Superior temporal gyrus (tissue), 1 donor: ENCODE data around the gene VOPP1.
"Not testable (repeated sequence)": the region's sequence is repeated elsewhere in the genome, so short reads cannot be mapped to it uniquely, and the experiment has no call there.

Source experiments
- DNase-seq: peaks from one replicate; pipeline ENCODE4 v3.0.0-alpha.2; 2016; ENCODE audit errors: extremely low spot score

VOPP1 gene

DNA sequence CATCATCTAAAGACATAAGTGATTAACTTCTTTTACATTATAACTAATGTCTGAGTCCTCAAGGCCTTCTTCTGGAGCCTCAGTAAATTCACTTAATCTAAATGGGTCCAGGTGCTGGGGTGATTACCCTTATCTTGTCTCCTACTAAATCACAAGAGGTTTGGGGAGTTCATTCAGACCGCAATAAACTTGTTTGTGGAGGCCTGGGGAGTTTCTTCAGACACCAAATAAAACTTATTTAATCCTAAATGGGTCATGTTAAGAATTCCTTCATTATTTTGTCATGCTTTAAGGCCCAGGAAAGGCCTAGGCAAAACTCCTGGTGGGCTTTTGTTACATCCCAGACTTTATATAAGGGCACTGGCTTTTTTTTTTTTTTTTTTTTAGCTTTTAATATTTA lies 62.1 kb downstream of the VOPP1 start:
- not testable (repeated sequence) for DNase-seq

DNA sequence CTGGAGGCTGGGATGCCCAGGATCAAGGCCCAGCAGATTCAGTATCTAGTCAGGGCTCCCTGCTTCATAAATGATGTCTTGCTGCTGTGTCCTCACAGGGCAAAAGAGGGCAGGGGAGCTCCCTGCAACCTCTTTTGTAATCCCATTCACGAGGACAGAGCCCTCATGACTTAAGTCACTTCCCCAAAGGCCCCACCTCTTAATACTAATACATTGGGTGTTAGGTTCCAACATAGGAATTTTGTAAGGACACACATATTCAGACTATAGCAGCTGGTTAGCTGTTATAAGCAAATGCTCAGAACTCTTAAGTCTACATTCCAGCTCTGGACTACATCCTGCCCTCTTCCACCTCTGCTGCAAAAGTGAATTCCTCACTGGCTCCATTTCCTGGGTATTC lies 63.0 kb downstream of the VOPP1 start:
- DNase-seq = no peak

DNA sequence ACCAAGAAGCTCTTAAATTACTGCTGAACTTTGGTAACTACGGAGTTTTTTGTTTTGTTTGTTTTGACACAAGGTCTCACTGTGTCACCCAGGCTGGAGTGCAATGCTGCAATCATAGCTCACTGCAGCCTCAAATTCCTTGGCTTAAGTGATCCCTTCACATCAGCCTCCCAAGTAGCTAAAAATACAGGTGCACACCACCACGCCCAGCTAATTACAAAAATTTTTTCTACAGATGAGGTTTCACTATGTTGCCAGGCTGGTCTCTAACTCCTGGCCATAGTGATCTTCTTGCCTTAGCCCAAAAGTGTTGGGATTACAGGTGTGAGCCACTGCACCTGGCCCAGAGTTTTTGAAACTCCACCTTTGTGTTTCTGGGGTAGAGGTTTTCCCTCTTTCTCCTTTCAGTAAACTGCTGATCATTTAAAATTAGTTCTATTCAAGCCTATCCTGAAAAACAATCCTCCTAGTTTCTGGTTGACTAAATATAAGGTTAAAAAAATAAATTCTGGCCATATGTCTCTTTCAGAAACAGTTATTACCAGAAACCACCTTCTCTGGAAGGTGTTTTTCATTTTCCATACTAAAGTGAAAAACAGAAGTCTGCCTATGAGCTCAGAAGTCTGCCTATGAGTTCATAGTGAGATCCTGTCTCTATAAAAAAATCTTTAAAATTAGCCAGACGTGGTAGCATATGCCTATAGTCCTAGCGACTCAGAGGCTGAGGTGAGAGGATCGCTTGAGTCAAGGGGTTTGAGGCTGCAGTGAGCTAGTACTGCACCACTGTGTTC lies 63.9 kb downstream of the VOPP1 start:
- DNase-seq = no peak

DNA sequence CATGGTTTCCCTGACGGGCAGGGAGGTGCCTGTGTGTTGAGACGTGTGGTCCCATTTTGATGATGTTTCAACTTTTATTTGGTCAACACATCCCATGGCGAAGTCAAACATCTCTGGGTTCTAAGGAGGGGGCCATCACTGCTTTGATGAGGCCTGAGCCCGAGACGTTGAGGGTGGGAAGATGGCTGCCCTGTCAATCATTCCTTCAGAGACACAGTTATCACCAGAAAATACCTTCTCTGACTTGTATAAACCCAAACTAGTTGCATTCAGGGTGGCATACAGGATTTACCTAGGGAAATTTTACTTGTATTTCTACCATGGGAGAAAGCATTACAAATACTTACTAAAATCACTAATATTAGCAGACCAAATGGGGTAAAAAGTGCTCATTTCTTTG lies 64.6 kb downstream of the VOPP1 start:
- DNase-seq = no peak

DNA sequence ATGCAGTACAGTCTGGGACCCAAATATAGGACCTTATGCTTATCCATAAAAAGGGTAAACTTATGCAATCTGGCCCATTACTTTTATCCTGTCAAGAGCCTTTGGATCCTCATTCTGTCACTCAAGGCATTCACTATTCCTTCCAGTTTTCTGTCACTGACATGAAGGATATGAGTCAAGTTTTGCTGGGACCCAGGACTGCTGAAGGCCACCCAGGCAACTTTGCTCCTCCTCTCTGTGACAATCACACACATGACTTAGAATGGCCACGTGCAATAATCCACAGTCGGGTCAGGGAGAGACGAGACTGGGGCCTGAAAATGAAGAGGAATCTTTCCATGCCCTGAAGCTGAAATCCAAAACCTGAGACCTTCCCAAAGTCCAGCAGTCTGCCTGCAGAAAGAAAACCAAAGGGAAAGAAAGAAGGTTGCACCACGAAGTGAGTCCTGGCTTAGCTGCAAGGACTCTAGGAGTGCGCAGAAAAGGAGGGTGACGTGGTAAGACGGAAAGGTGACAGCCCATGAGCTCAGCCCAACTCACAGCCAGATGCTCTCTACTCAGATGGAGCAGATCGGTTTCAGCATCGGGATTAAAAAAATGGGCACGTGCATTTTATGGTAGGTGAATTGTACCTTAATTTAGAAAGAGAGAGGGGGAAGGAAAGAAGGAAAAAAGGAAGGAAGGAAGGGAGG lies 67.2 kb downstream of the VOPP1 start:
- DNase-seq = no peak

DNA sequence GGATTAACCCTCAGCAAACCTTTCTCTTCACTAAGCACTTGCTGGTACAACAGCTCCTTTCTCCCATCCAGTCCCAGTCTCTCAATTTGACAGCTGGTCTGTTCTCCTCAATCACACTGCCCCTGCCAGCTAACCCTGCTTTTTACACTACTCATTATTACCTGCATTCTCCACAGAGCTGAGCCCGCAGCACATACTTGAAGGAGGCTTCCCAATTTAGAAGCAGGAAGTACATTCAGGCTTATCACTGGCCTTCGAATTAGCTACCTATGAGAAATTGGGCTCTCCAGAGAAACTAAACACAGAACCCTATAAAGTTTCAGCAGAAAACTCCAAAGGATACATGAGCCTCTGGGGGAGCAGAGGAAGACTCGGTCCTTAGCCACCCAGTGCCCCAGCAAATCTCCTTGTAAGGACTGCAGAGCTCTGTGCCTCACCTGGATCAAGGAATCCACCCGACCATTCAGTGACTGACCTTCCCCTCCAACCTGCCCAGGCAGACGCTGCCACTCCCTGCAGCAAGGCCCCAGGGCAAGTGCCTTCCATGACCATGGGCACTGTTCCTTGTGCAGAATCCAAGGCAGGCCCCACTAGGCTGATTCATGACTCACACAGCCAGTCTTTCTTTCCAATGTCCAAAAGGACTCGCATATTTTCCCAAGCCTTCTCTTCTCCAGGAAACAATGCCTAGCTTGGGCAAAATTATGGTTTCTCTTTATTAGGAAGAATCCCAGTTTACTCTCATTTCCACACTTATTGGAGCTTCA lies 68.0 kb downstream of the VOPP1 start:
- no peak for DNase-seq

DNA sequence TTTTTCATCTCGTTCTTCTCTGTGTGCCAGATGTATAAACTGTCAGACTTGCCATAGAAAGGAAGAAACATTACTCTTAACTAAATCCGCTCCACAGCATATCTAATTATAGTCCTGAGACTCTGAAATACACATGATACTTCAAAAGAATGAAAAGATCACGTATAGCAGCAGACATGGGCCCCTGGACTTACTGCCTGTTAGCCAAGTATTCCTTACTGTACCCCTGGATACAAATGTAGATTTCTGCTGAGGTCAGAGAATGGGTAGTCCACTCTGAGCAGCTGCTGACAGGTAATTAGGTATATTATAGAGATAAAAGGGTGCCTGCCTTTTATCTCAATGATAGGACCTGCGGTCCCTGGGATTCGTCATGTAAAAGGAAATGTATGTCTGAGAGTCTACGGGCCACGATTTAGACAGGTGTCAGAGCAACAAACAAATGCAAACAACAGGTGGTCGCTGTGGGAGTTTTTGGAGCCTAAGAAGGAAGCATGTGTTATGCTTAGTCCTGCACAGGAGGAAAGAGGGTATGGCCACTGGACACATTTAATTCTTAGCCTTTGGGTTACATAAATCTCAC lies 69.4 kb downstream of the VOPP1 start:
- no peak for DNase-seq

DNA sequence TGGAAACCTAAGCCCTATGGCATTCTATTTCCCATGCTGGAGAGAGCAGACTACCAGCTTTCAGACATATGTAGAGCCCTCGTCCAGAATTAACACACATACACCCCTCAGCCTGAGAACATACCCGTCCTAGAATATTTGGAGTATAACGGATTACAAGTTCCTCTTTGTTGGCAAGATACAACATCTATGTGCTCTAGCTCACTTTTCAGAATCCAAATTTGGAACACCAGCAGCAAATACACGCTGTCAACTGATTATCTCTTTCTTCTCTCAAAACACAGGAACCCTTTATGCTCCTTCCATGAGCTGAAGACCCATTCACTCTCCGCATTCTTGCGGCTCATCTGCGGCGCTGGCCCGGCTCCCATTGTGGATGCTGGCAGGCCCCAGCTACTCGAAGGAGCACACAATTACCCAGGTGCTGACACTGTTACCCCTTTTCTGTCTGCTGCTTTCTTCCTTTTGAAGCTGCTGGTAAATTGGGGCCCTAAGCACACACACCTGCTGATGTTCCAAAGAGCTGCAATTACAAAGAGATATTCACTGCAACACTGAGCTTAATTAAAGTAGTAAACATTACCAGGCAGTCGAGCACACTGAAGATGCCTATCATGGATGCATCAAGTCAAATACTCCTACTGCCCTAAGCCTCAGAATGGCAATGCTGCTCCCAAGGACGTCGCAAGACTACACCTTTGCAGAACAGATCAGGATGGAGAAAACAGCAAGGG lies 70.0 kb downstream of the VOPP1 start:
- DNase-seq = peak; percentile 60

DNA sequence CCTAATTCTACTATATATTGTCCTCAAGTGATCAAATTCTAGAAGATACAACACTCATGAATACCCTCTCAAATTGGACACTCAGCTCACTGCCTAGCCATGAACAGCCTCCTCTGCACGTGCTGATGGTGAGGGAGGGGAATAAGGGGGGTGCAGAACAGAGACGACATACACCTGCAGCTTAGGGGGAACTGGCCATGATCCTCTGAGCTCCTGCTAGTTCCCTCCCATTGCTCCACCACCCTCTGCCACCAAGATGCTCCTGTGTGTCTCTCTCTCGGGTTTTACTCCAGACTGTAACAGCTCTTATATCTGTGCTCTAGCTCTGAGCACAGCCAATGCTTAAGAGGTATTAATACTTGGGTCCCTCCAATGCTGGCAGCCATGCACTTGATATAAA lies 70.7 kb downstream of the VOPP1 start:
- DNase-seq = no peak

DNA sequence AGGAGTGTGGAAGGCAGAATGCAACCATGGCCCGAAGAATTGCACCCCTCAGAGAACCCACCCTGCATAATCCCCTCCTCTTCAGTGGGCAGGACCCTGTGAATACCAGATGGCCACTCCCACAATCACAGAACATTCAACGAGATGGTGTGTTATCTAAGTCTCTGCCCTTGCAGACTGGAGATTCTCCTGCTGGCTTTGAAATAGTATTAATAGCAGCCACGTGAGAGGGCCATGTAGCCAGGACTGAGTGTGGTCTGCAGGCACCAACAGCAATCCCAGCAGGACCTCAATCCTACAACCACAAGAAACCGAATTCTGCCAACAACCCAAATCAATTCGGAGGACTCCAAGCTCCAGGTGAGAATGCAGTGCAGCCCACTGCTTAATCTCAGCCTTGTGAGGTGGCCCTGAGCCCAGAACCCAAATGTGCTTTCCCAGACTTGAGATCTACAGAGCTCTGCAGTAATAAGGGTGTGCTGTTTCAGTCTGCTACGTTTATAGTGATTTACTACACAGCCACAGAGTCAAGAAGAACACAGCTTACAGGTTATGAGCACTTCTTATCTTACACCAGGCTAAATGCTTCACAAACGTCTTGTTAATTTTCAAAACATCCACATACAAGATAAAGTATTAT lies 72.1 kb downstream of the VOPP1 start:
- DNase-seq = no peak

DNA sequence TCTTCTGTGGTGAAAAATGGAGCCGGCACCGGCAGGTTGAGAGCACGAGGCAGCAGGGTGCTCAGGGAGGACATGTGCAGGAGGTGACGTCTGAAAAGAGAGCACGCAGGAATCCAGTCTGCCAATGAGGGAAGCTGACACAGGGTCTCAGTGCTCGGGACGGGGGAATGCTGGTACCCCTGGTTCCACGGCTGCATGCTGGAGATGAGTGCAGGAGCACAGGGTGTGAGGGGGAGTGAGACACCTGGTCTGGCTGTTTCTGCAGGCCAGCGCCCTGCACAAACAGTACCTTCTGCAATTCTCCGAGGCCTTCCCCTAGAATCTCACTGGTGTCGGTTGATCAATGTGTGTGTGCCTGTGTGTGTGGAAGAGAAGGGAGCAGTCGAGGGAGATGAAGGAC lies 72.7 kb downstream of the VOPP1 start:
- no peak for DNase-seq

DNA sequence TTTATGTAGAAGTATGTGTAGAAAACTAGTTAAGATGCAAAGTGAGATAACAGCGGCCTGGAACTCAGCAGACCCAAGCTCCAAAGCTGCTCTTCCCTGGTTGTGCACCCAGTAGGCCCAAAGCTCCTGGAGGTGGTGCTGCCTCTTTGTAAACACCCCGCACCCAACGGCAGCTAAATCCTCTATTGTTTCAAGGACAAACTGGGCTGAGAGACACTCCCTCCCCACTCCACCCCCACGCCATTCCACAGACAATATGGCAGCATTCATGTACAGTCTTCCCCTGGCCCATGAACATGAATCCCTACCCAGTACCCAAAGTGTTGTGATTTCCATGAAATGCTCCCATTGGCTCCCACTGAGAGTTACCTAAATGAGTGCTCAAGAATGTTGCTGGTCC lies 73.5 kb downstream of the VOPP1 start:
- no peak for DNase-seq

DNA sequence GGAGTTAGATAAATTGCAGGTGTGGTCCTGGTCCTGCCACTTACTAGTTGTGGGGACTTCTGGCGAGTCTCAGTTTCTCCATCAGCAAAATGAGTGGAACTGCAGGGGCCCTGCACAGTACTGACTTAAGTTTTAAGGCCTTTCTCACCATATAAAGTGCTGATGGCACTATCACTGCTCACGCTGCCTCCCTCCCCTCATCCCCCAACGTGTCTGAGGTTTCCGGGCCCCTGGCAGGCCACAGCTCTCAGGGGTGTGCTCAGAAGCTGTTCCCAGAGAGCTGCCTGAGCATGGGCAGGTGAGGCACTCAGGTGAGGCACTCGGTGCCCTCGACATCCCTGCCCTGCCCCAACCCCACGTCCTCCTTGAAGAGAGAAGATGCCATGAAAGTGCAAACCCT lies 74.2 kb downstream of the VOPP1 start:
- no peak for DNase-seq

DNA sequence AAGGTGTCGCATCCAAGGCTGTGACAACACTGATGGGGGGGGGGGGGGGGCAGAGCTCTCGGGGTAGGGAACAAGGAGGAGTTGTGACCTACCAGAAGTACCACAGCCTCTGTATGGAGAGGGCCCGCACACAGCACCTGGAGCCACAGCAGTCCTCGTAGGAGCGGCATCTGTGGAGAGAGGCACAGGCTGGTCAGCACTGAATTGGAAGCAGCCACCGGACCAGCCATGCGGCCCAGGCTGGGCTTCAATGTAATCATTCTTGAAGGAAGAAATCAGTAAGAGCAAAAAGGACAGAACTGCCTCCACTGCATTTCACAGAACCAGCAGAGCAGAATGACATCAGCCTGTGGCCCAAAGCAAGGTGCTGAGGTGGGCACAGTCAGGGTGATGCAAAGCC lies 74.8 kb downstream of the VOPP1 start:
- no peak for DNase-seq

DNA sequence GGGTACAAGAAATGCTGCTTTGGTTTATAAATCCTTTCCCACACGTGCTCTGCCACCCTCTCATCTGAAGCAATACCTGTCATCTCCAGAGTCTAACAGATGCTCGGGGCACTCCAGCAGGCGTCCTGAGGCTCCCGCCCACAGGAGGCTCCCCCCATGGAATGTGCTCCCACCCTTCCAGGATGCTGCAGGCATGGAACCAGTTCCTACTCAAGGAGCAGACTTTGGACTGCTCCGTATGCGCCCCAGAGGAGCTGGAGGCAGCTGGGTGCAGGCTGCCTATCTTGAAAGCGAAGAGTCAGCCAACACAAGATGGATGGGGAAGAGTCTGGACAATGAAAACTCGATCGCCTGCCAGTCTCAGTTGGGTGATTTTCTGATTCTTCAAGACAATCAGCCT lies 75.4 kb downstream of the VOPP1 start:
- no peak for DNase-seq

DNA sequence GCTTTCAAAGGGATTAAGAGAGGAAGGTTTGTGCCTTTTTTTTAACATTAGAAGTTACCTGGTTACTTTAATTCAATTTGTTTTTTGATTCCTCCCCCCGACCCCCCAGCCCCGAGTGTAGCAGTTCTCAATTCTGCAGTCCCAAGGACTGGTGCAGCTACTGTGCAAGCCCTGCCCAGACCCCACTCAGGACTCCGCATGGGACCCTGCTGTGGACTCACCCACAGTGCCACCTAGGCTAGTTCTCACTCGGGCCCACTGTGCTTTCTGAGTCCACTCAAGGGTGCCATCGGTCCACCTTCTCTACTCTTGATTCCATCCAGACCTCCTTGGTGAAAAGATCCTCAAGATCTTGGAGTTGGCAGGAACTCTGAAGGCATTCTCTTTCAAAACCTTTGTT lies 77.4 kb downstream of the VOPP1 start:
- no peak for DNase-seq

DNA sequence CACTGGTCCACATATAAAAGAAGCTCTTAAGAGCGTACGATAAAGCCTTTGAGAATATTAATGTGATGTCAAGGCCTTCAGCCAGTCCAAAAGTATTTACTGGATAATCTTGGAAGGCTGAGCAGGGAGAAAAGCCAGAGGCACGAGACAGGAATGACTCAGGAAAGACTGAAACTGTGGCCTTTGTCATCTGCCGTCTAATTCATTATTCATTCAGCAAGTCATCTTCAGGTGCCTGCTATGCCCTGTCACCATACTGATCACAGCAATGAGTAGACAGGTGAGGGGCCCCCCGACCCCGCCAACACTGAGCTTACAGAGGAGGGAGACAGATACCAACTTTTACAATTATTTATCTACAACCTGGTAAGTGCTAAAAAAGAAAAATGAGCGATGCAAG lies 78.9 kb downstream of the VOPP1 start:
- no peak for DNase-seq

DNA sequence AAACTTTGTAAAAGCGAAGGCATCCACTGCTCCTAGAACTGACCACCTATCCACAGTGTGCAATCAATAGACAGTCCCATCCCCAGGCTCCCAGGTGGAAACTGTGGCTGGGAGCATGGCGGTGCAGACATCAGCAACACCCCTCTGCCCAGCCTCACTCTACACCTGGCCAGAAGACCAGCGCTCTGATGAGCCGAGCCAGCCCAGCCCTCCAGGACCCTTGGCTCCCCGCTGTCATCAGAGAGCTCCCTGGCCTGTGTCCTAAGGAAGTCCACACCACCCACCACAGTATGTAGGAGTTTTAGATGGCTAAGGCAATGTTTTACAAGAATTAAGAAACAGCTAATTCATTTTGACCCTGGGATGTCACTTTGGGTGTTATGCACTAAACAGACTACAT lies 81.0 kb downstream of the VOPP1 start:
- no peak for DNase-seq

DNA sequence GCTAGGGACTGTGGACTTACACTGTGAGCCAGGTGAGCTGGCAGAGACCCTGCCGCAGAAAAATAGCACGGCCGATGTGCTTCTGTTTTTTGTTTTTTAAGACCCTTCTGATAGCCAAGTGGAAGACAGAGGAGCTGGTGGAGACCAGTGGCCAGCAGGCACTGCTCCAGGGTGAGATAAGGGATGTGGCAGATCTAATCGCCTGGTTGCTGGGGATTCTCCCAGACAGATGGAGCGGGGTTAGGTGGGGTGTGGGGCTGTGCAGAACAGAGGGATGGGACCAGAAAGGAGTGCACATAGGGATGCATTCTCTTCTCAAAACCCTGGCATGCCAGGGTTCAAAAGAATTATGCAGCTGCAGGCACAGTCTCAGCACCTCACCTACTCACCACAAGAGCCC lies 82.2 kb downstream of the VOPP1 start:
- DNase-seq = no peak

DNA sequence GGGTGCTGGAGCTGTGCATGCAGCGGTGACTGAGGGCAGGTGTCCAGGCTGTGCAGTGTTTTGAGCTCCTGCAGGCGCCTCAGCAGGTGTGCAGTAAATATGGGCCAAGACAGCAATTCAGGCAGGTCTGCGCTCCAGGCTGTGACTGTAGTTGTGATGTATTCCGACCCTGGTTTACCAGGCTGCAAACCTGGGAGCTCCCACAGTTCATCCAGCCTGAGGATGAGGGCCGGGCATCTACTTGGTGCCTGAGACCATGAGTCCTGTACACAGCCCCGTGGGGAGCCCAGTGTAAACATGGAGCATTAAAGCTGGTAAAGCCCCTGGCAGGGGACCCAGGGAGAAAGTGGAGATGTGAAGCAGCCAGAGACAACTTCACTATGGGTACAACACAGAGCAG lies 82.8 kb downstream of the VOPP1 start:
- no peak for DNase-seq

DNA sequence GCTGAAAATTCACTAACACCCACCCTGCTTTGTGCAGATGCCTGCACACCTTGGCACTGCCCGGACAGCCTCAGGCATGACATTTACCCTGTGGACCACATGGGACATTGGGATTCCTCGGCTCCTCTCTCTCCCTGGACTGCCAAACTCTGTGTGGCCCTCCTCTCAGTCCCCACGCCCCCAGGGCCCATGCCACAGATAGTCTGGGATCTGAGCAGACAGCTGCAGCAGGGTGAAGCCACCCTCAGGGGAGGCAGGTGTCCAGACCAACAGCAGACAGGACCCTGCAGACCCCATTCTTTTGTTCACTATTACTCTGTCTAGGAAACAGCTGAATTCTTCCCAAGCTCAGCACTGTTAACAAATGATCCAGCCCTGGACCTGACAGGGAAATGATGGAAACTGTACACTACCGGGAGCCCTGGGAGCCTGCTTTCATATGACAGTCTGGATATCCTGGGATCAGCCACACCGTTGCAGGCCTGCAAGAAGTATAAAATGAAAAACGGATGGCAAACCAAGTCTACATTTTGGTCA lies 83.4 kb downstream of the VOPP1 start:
- no peak for DNase-seq
